NCI-H1417 (cell line): ENCODE measurements around the gene GOLGA7B.

Experiments
- DNase-seq, 3 experiments: peaks; one replicate each; lab custom pipeline; 2025; lab: John Stamatoyannopoulos, UW

Gene GOLGA7B

DNA sequence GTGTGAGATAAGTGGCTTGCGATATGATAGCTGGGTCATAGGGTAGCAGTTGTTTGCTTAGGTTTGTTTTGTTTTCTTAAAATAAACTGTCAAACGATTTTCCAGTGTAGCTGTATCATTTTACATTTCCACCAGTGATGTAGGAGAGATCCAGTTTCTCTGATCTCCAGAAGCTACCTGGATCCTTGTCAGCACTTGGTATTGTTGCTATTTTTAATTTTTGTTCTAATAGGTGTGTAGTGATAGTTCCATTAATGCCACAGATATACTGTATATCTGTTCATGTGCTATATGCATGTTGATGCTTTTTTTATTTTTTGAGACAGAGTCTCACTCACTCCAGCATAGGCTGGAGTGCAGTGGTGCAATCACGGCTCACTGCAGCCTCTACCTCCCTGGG is 44.4 kb downstream of the GOLGA7B start:
- DNase-seq: no peak

GRCh38 chr10:97895084-97895483 is 45.4 kb downstream of the GOLGA7B start:
- DNase-seq: no peak

GRCh38 chr10:97895915-97896314 is 46.3 kb downstream of the GOLGA7B start:
- DNase-seq: peak in 1 of 3 experiments; percentile 6

GRCh38 chr10:97896756-97897358 is 47.2 kb downstream of the GOLGA7B start:
- peak in 2 of 3 experiments; percentile 15 to 44 for DNase-seq

DNA sequence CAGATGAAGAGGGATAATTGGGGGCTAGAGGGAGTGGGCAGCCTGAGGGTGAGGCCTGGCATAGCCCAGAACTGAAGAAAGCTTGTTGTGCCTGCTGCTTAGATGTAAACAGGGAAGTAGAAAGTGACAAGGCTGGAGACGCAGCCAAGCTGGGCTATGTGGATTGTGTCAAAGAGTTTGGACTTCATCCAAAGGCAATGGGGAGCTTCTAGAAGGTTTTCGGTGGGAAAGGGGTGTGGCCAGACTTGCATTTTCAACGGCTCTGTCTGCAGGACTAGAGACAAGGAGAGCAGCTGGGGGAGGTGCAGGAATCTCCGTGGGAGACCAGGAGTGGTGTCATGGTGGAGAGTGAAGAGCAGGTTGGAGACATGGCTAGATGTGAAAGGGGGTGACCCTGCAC is 48.8 kb downstream of the GOLGA7B start:
- peak in 2 of 3 experiments; percentile 3 to 5 for DNase-seq

DNA sequence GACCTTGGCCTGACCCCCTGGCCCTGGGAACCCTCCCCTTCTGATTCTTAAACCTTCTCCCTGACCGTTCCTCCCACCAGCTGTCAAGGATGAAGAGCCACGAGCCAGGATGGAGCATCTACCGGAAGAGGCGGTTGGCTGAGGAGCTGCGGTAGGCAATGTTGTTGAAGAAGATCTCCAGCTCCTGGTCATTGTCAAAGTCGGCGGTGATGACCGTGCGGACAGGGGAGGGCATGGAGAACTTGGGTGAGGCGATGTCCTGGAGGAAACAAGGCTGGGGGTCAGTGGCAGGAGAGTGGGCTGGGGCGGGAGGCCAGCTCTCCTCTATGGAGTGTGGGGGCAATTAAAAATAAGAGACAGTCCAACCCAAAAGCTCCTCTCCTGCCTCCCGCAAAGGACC is 51.7 kb downstream of the GOLGA7B start:
- DNase-seq: no peak

DNA sequence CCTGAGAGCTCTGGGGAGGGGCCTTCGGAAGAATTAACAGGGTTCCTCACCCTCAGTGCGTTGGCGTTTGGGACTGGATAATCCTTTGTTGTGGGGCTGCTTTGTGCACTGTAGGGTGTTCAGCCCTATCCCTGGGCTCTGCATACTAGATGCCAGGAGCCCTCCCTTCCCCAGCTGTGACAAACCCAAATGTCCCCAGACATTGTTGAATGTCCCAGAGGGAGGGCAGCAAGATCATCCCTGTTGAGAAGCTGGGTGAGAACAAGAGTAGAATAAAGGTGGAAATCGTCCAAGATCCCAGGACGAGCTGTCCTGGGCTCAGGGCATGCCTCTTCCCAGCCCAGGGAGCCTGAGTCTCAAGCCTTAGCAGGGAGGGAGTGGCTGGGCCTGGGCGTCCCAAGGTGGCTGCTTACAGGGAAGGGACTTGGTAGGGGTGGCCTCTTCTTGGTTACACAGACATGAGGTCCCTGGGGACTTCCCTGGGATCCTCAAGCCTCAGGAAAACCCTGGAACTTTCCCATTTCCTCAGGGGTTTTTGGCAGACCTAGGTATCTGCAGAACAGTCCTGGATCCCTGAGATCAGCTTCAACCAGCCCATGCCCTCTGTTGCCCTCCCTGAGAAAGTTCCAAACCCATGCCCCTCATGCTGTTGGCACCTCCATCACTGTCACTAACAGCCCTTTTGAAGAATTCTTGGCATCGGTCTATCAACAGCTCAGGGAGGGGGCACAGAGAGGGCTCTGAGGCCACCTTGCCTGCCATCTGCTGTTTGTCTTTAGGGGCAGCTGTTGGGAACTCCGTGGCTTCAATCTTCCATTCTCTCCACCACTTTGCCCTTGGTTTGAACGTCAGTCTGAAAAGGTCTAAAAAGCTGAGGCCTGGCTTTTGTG is 53.7 kb downstream of the GOLGA7B start:
- peak in 2 of 3 experiments; percentile 45 to 51 for DNase-seq

DNA sequence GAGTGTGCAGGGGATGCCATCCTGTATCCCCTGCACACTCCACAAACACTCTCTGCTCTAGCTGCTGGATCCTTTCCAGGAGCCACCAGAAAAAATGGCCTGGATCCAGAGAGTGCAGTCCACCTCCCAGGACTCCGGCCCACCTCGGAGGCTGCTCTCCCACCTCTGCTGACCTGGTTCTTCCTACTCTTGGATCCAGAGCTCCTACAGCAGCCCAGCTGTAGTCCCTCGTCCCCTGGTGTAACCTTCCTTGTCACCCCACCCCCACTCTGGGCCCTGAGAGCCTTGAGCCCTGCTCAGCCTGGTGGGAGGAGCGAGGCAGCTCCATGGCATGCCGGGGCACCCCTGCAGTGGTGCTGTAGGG is 54.4 kb downstream of the GOLGA7B start:
- peak in 1 of 3 experiments; percentile 44 for DNase-seq

- no peak for DNase-seq
Measured at GRCh38 chr10:97904576-97904975, 54.9 kb downstream of the GOLGA7B start.

GRCh38 chr10:97905276-97905675 is 55.6 kb downstream of the GOLGA7B start:
- DNase-seq: no peak

DNA sequence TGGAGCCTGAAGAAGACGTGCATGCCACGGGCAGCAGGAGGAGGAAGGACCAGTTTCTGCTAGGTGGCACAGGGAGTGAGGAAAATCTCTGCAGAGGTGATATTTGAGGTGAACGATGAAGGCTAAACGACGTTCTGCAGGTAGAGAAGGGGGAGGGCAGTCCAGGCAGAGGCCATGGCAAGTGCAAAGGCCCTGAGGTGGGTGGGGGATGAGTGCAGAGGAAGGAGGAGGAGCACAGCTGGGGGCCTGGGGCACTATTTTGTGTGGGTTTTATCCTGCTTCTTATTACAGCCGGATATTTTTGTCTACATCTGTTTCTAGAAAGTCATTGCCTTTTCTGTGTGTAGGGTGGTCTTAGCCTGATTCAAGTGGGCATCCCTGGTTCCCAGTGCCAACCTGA is 57.6 kb downstream of the GOLGA7B start:
- DNase-seq: no peak

DNA sequence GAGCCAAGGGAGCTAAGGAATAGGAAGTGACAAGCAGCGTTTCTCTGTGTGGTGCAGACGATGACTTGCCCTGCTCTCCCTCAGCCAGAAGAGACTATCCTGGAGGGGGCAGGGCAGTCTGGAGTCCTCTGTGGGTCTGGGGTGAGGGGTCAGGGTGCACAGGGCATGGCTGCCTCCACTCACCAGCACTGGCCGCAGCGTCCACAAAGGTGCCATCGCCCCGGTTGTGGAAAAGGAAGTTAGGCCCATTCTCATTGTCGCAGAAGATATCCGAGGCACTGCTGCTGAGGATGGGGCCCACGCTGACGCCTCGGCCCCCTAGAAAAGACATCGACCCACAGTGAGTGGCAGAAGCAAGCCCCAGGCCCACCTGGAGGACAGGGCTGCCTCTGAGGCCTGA is 58.2 kb downstream of the GOLGA7B start:
- no peak for DNase-seq

- no peak for DNase-seq
Measured at GRCh38 chr10:97910661-97911060, 61.0 kb downstream of the GOLGA7B start.

DNA sequence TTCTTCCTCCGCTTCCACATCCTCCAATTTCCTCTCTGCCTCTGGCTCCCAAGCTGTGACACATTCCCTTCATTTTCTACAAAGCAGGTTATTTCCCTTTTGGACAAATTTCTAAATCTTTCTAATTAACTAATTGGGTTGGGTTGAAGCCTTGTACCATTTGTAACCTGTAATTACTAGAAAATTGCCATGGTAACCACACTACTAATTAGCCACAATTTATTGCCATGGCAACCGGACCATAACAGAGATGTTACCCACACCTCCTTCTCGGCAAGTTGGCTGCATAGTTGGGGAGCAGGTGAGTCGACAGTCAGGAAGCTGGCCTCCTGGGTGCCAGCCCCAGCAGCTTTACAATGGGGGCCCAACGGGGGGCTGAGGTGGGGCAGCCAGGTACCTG is 61.6 kb downstream of the GOLGA7B start:
- peak in 2 of 3 experiments; percentile 70 to 88 for DNase-seq

- DNase-seq: no peak
Measured at GRCh38 chr10:97913193-97913592, 63.5 kb downstream of the GOLGA7B start.

DNA sequence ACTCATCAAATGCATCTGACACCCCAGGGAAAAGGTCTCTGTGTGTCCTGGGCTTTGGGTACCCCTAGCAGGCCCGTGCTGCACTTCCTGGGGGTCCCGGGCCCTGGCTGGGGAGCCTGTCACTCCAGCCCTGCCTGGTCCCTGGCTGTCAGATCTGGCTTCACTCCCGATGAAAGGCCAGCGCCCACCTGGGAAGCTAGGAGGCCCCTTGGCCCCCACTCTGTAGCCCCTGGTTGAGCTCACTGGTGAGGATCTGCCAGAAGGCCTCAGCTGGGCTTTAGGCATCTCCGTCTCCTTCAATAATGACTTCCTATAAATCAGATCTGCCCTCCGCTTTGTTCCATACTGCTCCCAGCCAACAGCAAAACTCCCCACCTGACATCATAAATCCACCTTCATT is 64.0 kb downstream of the GOLGA7B start:
- no peak for DNase-seq

DNA sequence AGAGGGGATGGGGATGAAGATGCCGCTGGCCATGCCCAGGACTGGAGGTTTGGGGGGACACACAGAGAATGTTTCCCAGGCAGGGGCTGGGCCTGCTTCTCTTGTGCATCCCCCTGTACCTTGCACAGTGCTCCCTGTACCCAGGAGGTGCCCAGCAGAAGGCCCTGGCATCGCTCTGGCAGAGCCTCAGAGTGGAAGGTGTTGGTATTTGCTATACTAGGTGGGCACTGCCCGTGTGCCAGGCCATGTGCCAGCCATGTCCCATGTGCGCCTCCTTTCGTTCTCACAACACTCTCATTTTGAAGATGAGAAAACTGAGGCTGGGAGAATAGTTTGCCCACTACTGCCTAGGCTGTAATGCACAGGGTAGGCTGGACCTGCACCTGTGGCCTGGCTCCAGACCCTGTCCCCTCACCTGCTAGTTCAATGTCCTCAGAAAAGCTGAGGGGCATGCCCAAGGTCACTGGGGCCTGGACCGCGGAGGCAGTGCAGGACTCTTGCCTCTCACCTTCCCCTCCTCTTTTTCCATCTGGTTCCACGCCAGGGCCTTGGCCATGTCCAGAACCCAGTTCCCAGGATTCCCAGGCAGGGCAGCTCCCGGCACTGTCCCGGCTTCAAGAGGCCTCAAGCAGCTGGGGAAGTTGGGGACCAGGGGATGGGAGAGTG is 64.7 kb downstream of the GOLGA7B start:
- DNase-seq: no peak

- DNase-seq: peak; percentile 62 to 77 (median 62)
Measured at GRCh38 chr10:97914837-97915211, 65.2 kb downstream of the GOLGA7B start.

GRCh38 chr10:97915346-97916131 is 65.9 kb downstream of the GOLGA7B start:
- no peak for DNase-seq

DNA sequence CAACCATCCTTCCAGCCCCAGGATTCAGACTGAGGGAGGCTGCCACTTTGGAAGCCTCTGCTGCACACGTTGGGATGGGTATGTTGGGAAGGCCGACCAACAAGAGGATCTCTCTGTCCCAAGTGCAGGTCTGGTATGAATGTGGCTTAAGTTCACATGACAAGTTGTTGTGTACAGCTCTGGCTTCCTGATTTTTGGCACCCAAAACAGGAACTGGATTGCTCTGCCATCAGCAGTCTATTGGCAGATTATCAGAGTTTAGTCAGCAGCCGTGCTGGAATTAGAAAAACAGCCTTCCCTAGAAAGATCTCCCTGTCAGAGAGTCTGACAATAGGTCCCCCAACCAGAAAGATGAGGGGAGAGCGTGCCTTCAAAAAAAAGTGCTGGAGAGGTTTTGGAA is 66.9 kb downstream of the GOLGA7B start:
- peak in 1 of 3 experiments; percentile 1 for DNase-seq

DNA sequence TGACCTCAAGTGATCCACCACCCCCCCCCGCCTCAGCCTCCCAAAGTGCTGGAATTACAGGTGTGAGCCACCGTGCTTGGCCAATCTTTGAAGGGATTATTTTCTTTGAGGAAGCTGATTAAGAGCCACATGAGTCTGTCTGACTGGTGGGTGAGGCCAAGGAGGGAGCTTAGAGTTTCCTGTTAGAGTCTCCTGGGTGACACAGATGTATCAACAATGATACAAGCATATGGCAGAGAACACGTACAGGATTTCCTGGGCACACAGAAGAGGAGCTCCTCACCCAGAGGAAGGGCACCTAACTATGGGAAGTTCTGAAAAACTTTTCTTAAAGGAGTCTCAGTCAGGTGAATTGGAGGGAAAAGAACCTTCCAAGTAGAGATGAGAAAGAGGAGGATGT is 69.4 kb downstream of the GOLGA7B start:
- no peak for DNase-seq

DNA sequence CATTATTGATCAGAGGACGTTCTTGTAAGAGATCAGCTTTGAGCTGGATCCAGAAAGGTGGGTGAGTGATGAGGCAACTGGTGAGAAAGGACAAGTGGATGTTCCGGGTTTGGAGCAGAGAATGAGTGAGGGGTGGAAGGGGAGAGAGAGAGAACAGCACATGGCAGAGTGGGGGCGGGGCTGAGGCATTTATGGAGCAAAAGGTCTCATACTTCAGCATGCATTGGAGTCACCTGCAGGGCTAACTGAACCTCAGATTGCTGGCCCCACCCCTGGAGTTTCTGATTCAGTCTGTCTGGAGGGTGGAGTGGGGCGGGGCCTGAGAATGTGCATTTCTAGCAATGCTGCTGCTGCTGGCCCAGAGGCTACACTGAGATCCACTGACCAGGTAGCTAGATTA is 71.2 kb downstream of the GOLGA7B start:
- DNase-seq: no peak
